SK-N-SH treated with all-trans-retinoic acid at 6 μM for 48 hours (cell line): Measurements from ENCODE around the gene FOXJ3.

ENCODE experiments used
- ATAC-seq: fragments of 200-7000 bp; cut with Tn5 transposase; 3 replicates; pipeline ENCODE4 v1.9.1; 2020; ENCODE audit warnings: mild to moderate bottlenecking, moderate library complexity
- ARNTL ChIP-seq: fragments of 450-650 bp; formaldehyde crosslinking; IDR thresholded peaks from 2 replicates; pipeline ENCODE4 v1.5.0; 2020; ENCODE audit warnings: low read depth, mild to moderate bottlenecking, moderate library complexity, borderline replicate concordance
- BACH2 ChIP-seq: fragments of 250-450 bp; sonication (Bioruptor Pico); IDR thresholded peaks from 2 replicates; pipeline ENCODE4 v1.9.0; 2021; ENCODE audit warnings: mild to moderate bottlenecking, borderline replicate concordance
- CREB5 ChIP-seq: fragments of 250-450 bp; sonication (Bioruptor Pico); IDR thresholded peaks from 2 replicates; pipeline ENCODE4 v1.5.1; 2020; ENCODE audit warnings: low read depth, mild to moderate bottlenecking, moderate library complexity
- CSDC2 ChIP-seq: fragments of 250-450 bp; sonication (Bioruptor Pico); IDR thresholded peaks from 2 replicates; pipeline ENCODE4 v1.5.0; 2020; ENCODE audit warnings: mild to moderate bottlenecking, moderate library complexity
- ESRRG ChIP-seq: fragments of 250-450 bp; sonication (Bioruptor Pico); IDR thresholded peaks from 2 replicates; pipeline ENCODE4 v1.6.1; 2021; ENCODE audit warnings: mild to moderate bottlenecking
- GLIS3 ChIP-seq: fragments of 250-450 bp; sonication (Bioruptor Pico); IDR thresholded peaks from 2 replicates; pipeline ENCODE4 v1.5.0; 2020; ENCODE audit warnings: mild to moderate bottlenecking, moderate library complexity
- ISL1 ChIP-seq: fragments of 250-450 bp; sonication (Bioruptor Pico); IDR thresholded peaks from 2 replicates; pipeline ENCODE4 v2.1.2; 2022; ENCODE audit warnings: mild to moderate bottlenecking, moderate library complexity
- OSR1 ChIP-seq: fragments of 250-450 bp; sonication (Bioruptor Pico); IDR thresholded peaks from 2 replicates; pipeline ENCODE4 v1.8.0; 2022; ENCODE audit warnings: moderate library complexity, mild to moderate bottlenecking, inconsistent platforms
- POU6F1 ChIP-seq: fragments of 250-450 bp; sonication (Bioruptor Pico); IDR thresholded peaks from 2 replicates; pipeline ENCODE4 v1.8.0; 2021; ENCODE audit warnings: low read depth, mild to moderate bottlenecking, moderate library complexity, borderline replicate concordance
- PPARA ChIP-seq: fragments of 250-450 bp; sonication (Bioruptor Pico); IDR thresholded peaks from 2 replicates; pipeline ENCODE4 v1.5.0; 2020; ENCODE audit warnings: mild to moderate bottlenecking, borderline replicate concordance
- RARB ChIP-seq: fragments of 250-450 bp; sonication (Bioruptor Pico); IDR thresholded peaks from 2 replicates; pipeline ENCODE4 v1.8.0; 2021; ENCODE audit warnings: mild to moderate bottlenecking, moderate library complexity
- SNAI2 ChIP-seq: fragments of 250-450 bp; sonication (Bioruptor Pico); IDR thresholded peaks from 2 replicates; pipeline ENCODE4 v1.5.0; 2020; ENCODE audit warnings: mild to moderate bottlenecking, moderate library complexity
- TCF4 ChIP-seq: fragments of 250-450 bp; sonication (Bioruptor Pico); IDR thresholded peaks from 2 replicates; pipeline ENCODE4 v1.8.0; 2021; ENCODE audit warnings: mild to moderate bottlenecking, moderate library complexity, borderline replicate concordance
- TOX ChIP-seq: fragments of 250-450 bp; sonication (Bioruptor Pico); IDR thresholded peaks from 2 replicates; pipeline ENCODE4 v1.8.0; 2021; ENCODE audit warnings: mild to moderate bottlenecking, moderate library complexity, borderline replicate concordance
- TSHZ2 ChIP-seq: fragments of 250-450 bp; sonication (Bioruptor Pico); IDR thresholded peaks from 2 replicates; pipeline ENCODE4 v1.5.0; 2020; ENCODE audit warnings: mild to moderate bottlenecking, moderate library complexity
- ZC3H10 ChIP-seq: fragments of 250-450 bp; sonication (Bioruptor Pico); IDR thresholded peaks from 2 replicates; pipeline ENCODE4 v1.5.1; 2021; ENCODE audit warnings: mild to moderate bottlenecking, moderate library complexity
- ZFP3 ChIP-seq: fragments of 250-450 bp; sonication (Bioruptor Pico); IDR thresholded peaks from 2 replicates; pipeline ENCODE4 v1.5.0; 2020; ENCODE audit warnings: mild to moderate bottlenecking, moderate library complexity
- ZFP30 ChIP-seq: fragments of 450-650 bp; formaldehyde crosslinking; IDR thresholded peaks from 2 replicates; pipeline ENCODE4 v1.5.0; 2022; ENCODE audit warnings: mild to moderate bottlenecking, moderate library complexity
- ZNF565 ChIP-seq: fragments of 450-650 bp; formaldehyde crosslinking; conservative IDR thresholded peaks from 2 replicates; pipeline ENCODE4 v1.5.0; 2020; ENCODE audit warnings: low read depth, mild to moderate bottlenecking, moderate library complexity
- ZNF70 ChIP-seq: fragments of 450-650 bp; formaldehyde crosslinking; IDR thresholded peaks from 2 replicates; pipeline ENCODE4 v1.5.0; 2020; ENCODE audit warnings: mild to moderate bottlenecking, moderate library complexity
- ZNF8 ChIP-seq: fragments of 450-650 bp; formaldehyde crosslinking; IDR thresholded peaks from 2 replicates; pipeline ENCODE4 v1.5.0; 2020; ENCODE audit warnings: mild to moderate bottlenecking, moderate library complexity
- TF ChIP-seq, protein P1 (sequence below): fragments of 250-450 bp; sonication (Bioruptor Pico); IDR thresholded peaks from 2 replicates; pipeline ENCODE4 v1.8.0; 2020; ENCODE audit warnings: mild to moderate bottlenecking, moderate library complexity, borderline replicate concordance
- TF ChIP-seq, protein P2 (sequence below): fragments of 250-450 bp; sonication (Bioruptor Pico); IDR thresholded peaks from 2 replicates; pipeline ENCODE4 v1.5.1; 2021; ENCODE audit warnings: mild to moderate bottlenecking, moderate library complexity

The FOXJ3 gene

GRCh38 chr1:42313970-42314369, 21.1 kb downstream of the FOXJ3 start:
- no peak for ATAC-seq
- TF ChIP-seq BACH2 (no peak), SNAI2 (CRISPR knock-in tag) (no peak), ZNF70 (CRISPR knock-in tag) (no peak), POU6F1 (CRISPR knock-in tag) (no peak), ARNTL (no peak), ZFP3 (CRISPR knock-in tag) (no peak), TOX (no peak), OSR1 (no peak), TSHZ2 (CRISPR knock-in tag) (no peak), RARB (CRISPR knock-in tag) (no peak), ISL1 (CRISPR knock-in tag) (no peak), ZC3H10 (no peak), TCF4 (CRISPR knock-in tag) (no peak), ZFP30 (CRISPR knock-in tag) (no peak), CREB5 (CRISPR knock-in tag) (no peak), CSDC2 (no peak), ESRRG (no peak)
- TF ChIP-seq, protein P1, sequence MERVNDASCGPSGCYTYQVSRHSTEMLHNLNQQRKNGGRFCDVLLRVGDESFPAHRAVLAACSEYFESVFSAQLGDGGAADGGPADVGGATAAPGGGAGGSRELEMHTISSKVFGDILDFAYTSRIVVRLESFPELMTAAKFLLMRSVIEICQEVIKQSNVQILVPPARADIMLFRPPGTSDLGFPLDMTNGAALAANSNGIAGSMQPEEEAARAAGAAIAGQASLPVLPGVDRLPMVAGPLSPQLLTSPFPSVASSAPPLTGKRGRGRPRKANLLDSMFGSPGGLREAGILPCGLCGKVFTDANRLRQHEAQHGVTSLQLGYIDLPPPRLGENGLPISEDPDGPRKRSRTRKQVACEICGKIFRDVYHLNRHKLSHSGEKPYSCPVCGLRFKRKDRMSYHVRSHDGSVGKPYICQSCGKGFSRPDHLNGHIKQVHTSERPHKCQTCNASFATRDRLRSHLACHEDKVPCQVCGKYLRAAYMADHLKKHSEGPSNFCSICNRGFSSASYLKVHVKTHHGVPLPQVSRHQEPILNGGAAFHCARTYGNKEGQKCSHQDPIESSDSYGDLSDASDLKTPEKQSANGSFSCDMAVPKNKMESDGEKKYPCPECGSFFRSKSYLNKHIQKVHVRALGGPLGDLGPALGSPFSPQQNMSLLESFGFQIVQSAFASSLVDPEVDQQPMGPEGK: no peak
- TF ChIP-seq, protein P2, sequence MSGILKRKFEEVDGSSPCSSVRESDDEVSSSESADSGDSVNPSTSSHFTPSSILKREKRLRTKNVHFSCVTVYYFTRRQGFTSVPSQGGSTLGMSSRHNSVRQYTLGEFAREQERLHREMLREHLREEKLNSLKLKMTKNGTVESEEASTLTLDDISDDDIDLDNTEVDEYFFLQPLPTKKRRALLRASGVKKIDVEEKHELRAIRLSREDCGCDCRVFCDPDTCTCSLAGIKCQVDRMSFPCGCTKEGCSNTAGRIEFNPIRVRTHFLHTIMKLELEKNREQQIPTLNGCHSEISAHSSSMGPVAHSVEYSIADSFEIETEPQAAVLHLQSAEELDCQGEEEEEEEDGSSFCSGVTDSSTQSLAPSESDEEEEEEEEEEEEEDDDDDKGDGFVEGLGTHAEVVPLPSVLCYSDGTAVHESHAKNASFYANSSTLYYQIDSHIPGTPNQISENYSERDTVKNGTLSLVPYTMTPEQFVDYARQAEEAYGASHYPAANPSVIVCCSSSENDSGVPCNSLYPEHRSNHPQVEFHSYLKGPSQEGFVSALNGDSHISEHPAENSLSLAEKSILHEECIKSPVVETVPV (CRISPR knock-in tag): no peak

DNA sequence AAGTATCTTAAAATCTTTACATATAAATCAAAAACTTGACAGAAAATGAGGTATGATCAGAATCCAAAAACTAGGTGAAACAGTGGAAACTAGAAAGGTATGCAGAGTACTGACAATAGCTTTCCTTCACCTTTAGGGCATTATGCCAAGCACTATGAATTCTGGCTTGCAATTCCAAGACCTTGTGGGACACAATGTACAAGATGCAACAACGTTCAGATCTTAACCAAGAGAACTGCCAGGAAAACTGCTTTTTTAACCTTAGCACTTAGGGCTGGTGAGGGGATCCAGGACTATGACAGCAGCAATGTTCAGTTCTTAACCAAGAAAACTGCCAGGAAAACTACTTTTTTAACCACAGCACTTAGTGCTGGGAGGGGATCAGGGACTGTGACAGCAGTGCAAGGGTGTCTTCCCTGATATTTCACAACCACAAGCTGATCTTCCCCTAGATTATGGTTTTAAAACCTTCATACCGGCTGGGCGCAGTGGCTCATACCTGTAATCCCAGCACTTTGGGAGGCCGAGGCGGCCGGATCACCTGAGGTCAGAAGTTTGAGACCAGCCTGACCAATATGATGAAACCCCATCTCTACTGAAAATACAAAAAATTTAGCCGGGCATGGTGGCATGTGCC, 22.3 kb downstream of the FOXJ3 start:
- ATAC-seq: no peak
- TF ChIP-seq ZNF70 (CRISPR knock-in tag) (no peak), TOX (no peak), BACH2 (no peak), POU6F1 (CRISPR knock-in tag) (no peak), TSHZ2 (CRISPR knock-in tag) (no peak), ZNF565 (CRISPR knock-in tag) (no peak), PPARA (CRISPR knock-in tag) (no peak), TCF4 (CRISPR knock-in tag) (no peak), CSDC2 (no peak), ZFP30 (CRISPR knock-in tag) (no peak), ISL1 (CRISPR knock-in tag) (no peak), ZC3H10 (no peak), RARB (CRISPR knock-in tag) (no peak), OSR1 (no peak), ESRRG (no peak), SNAI2 (CRISPR knock-in tag) (no peak), ZNF8 (CRISPR knock-in tag) (no peak), GLIS3 (CRISPR knock-in tag) (no peak)
- TF ChIP-seq, protein P1: no peak
